A549 (cell line): Measurements from ENCODE around the gene MYH10. TPM values are rescaled to one million over a fixed set of nuclear protein-coding genes. Genes with fewer than 3 reads are reported as not detected.

Experiments
- ATAC-seq, 2 experiments: fragments of 200-7000 bp in 1 of 2; fragments of >200 bp in 1 of 2; cut with Nextera tagmentation in 1 of 2; cut with Tn5 transposase in 1 of 2; 3 replicates each; pipeline versions ENCODE4 v1.8.0 to v1.9.1; 2018 to 2020; ENCODE audit warnings: mild to moderate bottlenecking in 1 of 2, moderate library complexity in 1 of 2
- CTCF ChIA-PET: fragments of 300-600 bp; sonication (Branson Sonifier 250); formaldehyde crosslinking; extraction: SDS; loops from one replicate; lab custom pipeline; 2021; ENCODE audit warnings: antibody characterized with exemption, inconsistent platforms; lab: Yijun Ruan, JAX
- POLR2A ChIA-PET: fragments of 350-600 bp; formaldehyde crosslinking; extraction: SDS; loops from one replicate; lab custom pipeline; 2021; ENCODE audit warnings: antibody characterized with exemption, inconsistent platforms; lab: Yijun Ruan, JAX
- DNase-seq, 2 experiments: peaks; one replicate each; pipeline versions ENCODE4 v3.0.0 to v3.0.0-alpha.2; 2011 to 2016; ENCODE audit warnings: low read depth in 1 of 2, low spot score in 1 of 2
- FAIRE-seq: peaks from 2 replicates; lab custom pipeline; 2011; peaks lifted over from hg19 to GRCh38; lab: Jason Lieb, UNC
- H3K27ac ChIP-seq, 2 experiments: fragments of >200 bp; sonication (Bioruptor Twin); formaldehyde crosslinking; 3 replicates each; pipeline ENCODE4 v1.5.1; 2016 to 2017
- H3K4me1 ChIP-seq: fragments of >200 bp; sonication (Bioruptor Twin); formaldehyde crosslinking; 3 replicates; pipeline ENCODE4 v1.6.1; 2016
- H3K4me2 ChIP-seq: fragments of >200 bp; sonication (Bioruptor Twin); formaldehyde crosslinking; 3 replicates; pipeline ENCODE4 v1.6.1; 2016
- H3K4me3 ChIP-seq: fragments of >200 bp; sonication (Bioruptor Twin); formaldehyde crosslinking; 3 replicates; pipeline ENCODE4 v1.5.1; 2016
- H3K9me3 ChIP-seq: fragments of >200 bp; sonication (Bioruptor Twin); formaldehyde crosslinking; 3 replicates; pipeline ENCODE4 v1.6.1; 2016
- ATOH8 ChIP-seq: fragments of 250-450 bp; sonication (Bioruptor Pico); IDR thresholded peaks from 2 replicates; pipeline ENCODE4 v1.5.0; 2020; ENCODE audit warnings: low read depth, mild to moderate bottlenecking, moderate library complexity
- BCL3 ChIP-seq: fragments of >200 bp; sonication (Bioruptor Twin); formaldehyde crosslinking; IDR thresholded peaks from 3 replicates; pipeline ENCODE4 v1.6.1; 2016
- BHLHE40 ChIP-seq: IDR thresholded peaks from 2 replicates; pipeline ENCODE4 v1.6.1; 2012; ENCODE audit warnings: low read depth, low read length, inconsistent platforms
- CBX2 ChIP-seq: fragments of 200-600 bp; sonication (generic); IDR thresholded peaks from 2 replicates; pipeline ENCODE4 v1.6.1; 2016; ENCODE audit warnings: low read depth, mild to moderate bottlenecking, borderline replicate concordance
- CEBPB ChIP-seq, 2 experiments: fragments of >200 bp in 1 of 2; sonication (Bioruptor Twin) in 1 of 2; formaldehyde crosslinking in 1 of 2; IDR thresholded peaks; 2 replicates each; pipeline ENCODE4 v1.6.1; 2012 to 2016
- CHD2 ChIP-seq: fragments of 150-350 bp; IDR thresholded peaks from 2 replicates; pipeline ENCODE4 v1.6.1; 2014; ENCODE audit warnings: low read length; ENCODE audit not compliant: partially characterized antibody
- CHD4 ChIP-seq: fragments of 200-600 bp; sonication (generic); IDR thresholded peaks from 2 replicates; pipeline ENCODE4 v1.6.1; 2016; ENCODE audit warnings: antibody characterized with exemption, mild to moderate bottlenecking, borderline replicate concordance
- E2F6 ChIP-seq: IDR thresholded peaks from 2 replicates; pipeline ENCODE4 v1.6.1; 2012; ENCODE audit warnings: low read depth, borderline replicate concordance
- EHF ChIP-seq: fragments of 250-450 bp; sonication (Bioruptor Pico); IDR thresholded peaks from 2 replicates; pipeline ENCODE4 v1.5.0; 2020; ENCODE audit warnings: mild to moderate bottlenecking
- ELK1 ChIP-seq: fragments of 150-350 bp; IDR thresholded peaks from 2 replicates; pipeline ENCODE4 v1.6.1; 2014; ENCODE audit warnings: low read depth, mild to moderate bottlenecking, low read length
- ESRRA ChIP-seq: fragments of 150-350 bp; IDR thresholded peaks from 2 replicates; pipeline ENCODE4 v1.6.1; 2014; ENCODE audit warnings: mild to moderate bottlenecking, low read length, borderline replicate concordance
- FOSB ChIP-seq: fragments of 250-450 bp; sonication (Bioruptor Pico); IDR thresholded peaks from 2 replicates; pipeline ENCODE4 v1.5.0; 2020; ENCODE audit warnings: mild to moderate bottlenecking, moderate library complexity
- FOSL2 ChIP-seq, 2 experiments: fragments of 450-650 bp in 1 of 2; fragments of >200 bp in 1 of 2; sonication (Bioruptor Twin) in 1 of 2; formaldehyde crosslinking; IDR thresholded peaks; 2 replicates each; pipeline versions ENCODE4 v1.5.0 to v1.6.1; 2016 to 2020; ENCODE audit warnings: mild to moderate bottlenecking in 1 of 2, moderate library complexity in 1 of 2
- GATA3 ChIP-seq: IDR thresholded peaks from 2 replicates; pipeline ENCODE4 v1.6.1; 2012; ENCODE audit warnings: borderline replicate concordance
- HES2 ChIP-seq: fragments of >200 bp; sonication (Bioruptor Twin); formaldehyde crosslinking; IDR thresholded peaks from 2 replicates; pipeline ENCODE4 v1.6.1; 2016
- HEYL ChIP-seq: fragments of 250-450 bp; sonication (Bioruptor Pico); IDR thresholded peaks from 2 replicates; pipeline ENCODE4 v1.8.0; 2021; ENCODE audit warnings: mild to moderate bottlenecking, moderate library complexity
- HOXA7 ChIP-seq: fragments of 250-450 bp; sonication (Bioruptor Pico); IDR thresholded peaks from 2 replicates; pipeline ENCODE4 v1.5.0; 2020; ENCODE audit warnings: mild to moderate bottlenecking, moderate library complexity
- JUNB ChIP-seq: fragments of >200 bp; sonication (Bioruptor Twin); formaldehyde crosslinking; IDR thresholded peaks from 2 replicates; pipeline ENCODE4 v1.6.1; 2016
- KDM1A ChIP-seq: fragments of 200-600 bp; sonication (generic); IDR thresholded peaks from 2 replicates; pipeline ENCODE4 v1.6.1; 2016; ENCODE audit warnings: low read depth, mild to moderate bottlenecking
- MAFK ChIP-seq: fragments of 450-650 bp; IDR thresholded peaks from 2 replicates; pipeline ENCODE4 v1.6.1; 2014; ENCODE audit not compliant: partially characterized antibody
- MAZ ChIP-seq: fragments of 150-350 bp; IDR thresholded peaks from 2 replicates; pipeline ENCODE4 v1.6.1; 2014; ENCODE audit warnings: antibody characterized with exemption, low read depth, low read length, borderline replicate concordance
- NPAS2 ChIP-seq: fragments of 250-450 bp; sonication (Bioruptor Pico); IDR thresholded peaks from 2 replicates; pipeline ENCODE4 v1.8.0; 2022; ENCODE audit warnings: mild to moderate bottlenecking, moderate library complexity, borderline replicate concordance
- PBX3 ChIP-seq: IDR thresholded peaks from 2 replicates; pipeline ENCODE4 v1.6.1; 2012
- PHF8 ChIP-seq: fragments of 200-600 bp; sonication (generic); IDR thresholded peaks from 2 replicates; pipeline ENCODE4 v1.6.1; 2016; ENCODE audit warnings: low read depth, mild to moderate bottlenecking, antibody characterized with exemption, moderate library complexity, borderline replicate concordance
- POLR2AphosphoS2 ChIP-seq: conservative IDR thresholded peaks from 2 replicates; pipeline ENCODE4 v1.6.1; 2012; ENCODE audit warnings: low read length, improper control_type of control experiment, inconsistent platforms
- RAD21 ChIP-seq, 2 experiments: fragments of >200 bp in 1 of 2; sonication (Bioruptor Twin) in 1 of 2; formaldehyde crosslinking in 1 of 2; IDR thresholded peaks in 1 of 2; conservative IDR thresholded peaks in 1 of 2; 2 replicates in 1 of 2; 3 replicates in 1 of 2; pipeline ENCODE4 v1.6.1; 2012 to 2018; ENCODE audit warnings: inconsistent platforms in 1 of 2
- RCOR1 ChIP-seq: fragments of 150-350 bp; IDR thresholded peaks from 2 replicates; pipeline ENCODE4 v1.6.1; 2014; ENCODE audit warnings: antibody characterized with exemption, low read length, low read depth
- RFX5 ChIP-seq: fragments of 450-650 bp; IDR thresholded peaks from 2 replicates; pipeline ENCODE4 v1.7.1; 2014; ENCODE audit warnings: antibody characterized with exemption, mild to moderate bottlenecking, moderate library complexity
- RNF2 ChIP-seq: fragments of 200-600 bp; sonication (generic); IDR thresholded peaks from 2 replicates; pipeline ENCODE4 v1.6.1; 2016; ENCODE audit warnings: low read depth, mild to moderate bottlenecking, antibody characterized with exemption, moderate library complexity, borderline replicate concordance
- SMC3 ChIP-seq: fragments of >200 bp; sonication (Bioruptor Twin); formaldehyde crosslinking; IDR thresholded peaks from 3 replicates; pipeline ENCODE4 v1.6.1; 2018; ENCODE audit warnings: inconsistent platforms
- TFCP2L1 ChIP-seq: fragments of 250-450 bp; sonication (Bioruptor Pico); IDR thresholded peaks from 2 replicates; pipeline ENCODE4 v1.5.0; 2021; ENCODE audit warnings: mild to moderate bottlenecking
- USF2 ChIP-seq: fragments of 450-650 bp; IDR thresholded peaks from 2 replicates; pipeline ENCODE4 v1.6.1; 2014; ENCODE audit warnings: antibody characterized with exemption
- ZNF302 ChIP-seq: fragments of 250-450 bp; sonication (Bioruptor Pico); IDR thresholded peaks from 2 replicates; pipeline ENCODE4 v1.9.0; 2021; ENCODE audit warnings: inconsistent platforms, mild to moderate bottlenecking, moderate library complexity
- WGBS: methylation state at CpG from one replicate; pipeline ENCODE4 v1.1.6; 2017; ENCODE audit errors: missing lambda C conversion rate; 5-methylcytosine and 5-hydroxymethylcytosine counted together
- polyA plus RNA-seq, 4 experiments: library from polyadenylated mRNA; depleted of rRNA in 3 of 4; stranded (reverse); fragments of >200 nt; fragmentation: RNase III in 1 of 4; extraction: RNeasy Plus Mini Kit Qiagen cat#74134 plus additional on column Dnase treatment in 1 of 4; gene quantifications; 2 replicates in 3 of 4; 3 replicates in 1 of 4; pipeline ENCODE4 v1.2.3, GENCODE V29; 2011 to 2017

The MYH10 gene
- polyA plus RNA-seq, 2 of the 4 experiments (the other 2 are of a cell fraction) = 26.5 to 28.3 TPM

GRCh38 chr17:8504460-8505207 is 125.9 kb downstream of the MYH10 start:
- Histone ChIP-seq H3K4me3 (no peak overlapping the region), H3K27ac (no peak overlapping the region), H3K4me1 (no peaks in the 10 kb centered on the region), H3K9me3 (no peaks in the 10 kb centered on the region), H3K4me2 (no peak overlapping the region)
- no peak for FAIRE-seq
- DNase-seq = no peak
- CTCF ChIA-PET = interaction anchor here (0.7 kb wide), 1 partner anchor 282 kb away, joined by 3 read pairs; no protein-coding TSS in a partner anchor
- 92% methylated on average over 18 of the region's 18 CpGs for WGBS
- TF ChIP-seq GATA3 (no peak), FOSL2 (IDR thresholded peaks at IDR 0.05) (no peak), FOSL2 (CRISPR knock-in tag; IDR thresholded peaks at IDR 0.05) (no peak), HEYL (no peak), BHLHE40 (no peak), KDM1A (no peak), RNF2 (no peak), CHD4 (no peak), MAZ (no peak), RCOR1 (no peak), E2F6 (no peak), ELK1 (no peak), PHF8 (no peak), FOSB (CRISPR knock-in tag) (no peak), USF2 (no peak), CBX2 (no peak), ATOH8 (no peak), TFCP2L1 (CRISPR knock-in tag) (no peak)
- POLR2A ChIA-PET = no interaction called here
- ATAC-seq = no peak

GRCh38 chr17:8503807-8504206 is 126.7 kb downstream of the MYH10 start:
- 93% methylated on average over 9 of the region's 9 CpGs for WGBS
- DNase-seq = no peak
- Histone ChIP-seq H3K9me3 (no peaks in the 10 kb centered on the region), H3K27ac (no peak overlapping the region), H3K4me3 (no peak overlapping the region), H3K4me2 (no peak overlapping the region), H3K4me1 (no peaks in the 10 kb centered on the region)
- CTCF ChIA-PET = interaction anchor here (0.7 to 1.4 kb wide), 2 partner anchors 10 to 283 kb away, joined by 3 read pairs; no protein-coding TSS in a partner anchor
- ATAC-seq = peak in 1 of 2 experiments; percentile 29; a peak in 4 of 6 replicates
- TF ChIP-seq HES2 (no peak), RNF2 (no peak), FOSB (CRISPR knock-in tag) (no peak), POLR2AphosphoS2 (no peak), MAFK (no peak), ZNF302 (CRISPR knock-in tag) (no peak), CHD2 (no peak), RFX5 (no peak), EHF (CRISPR knock-in tag) (no peak), RAD21 (conservative IDR thresholded peaks at IDR 0.05 in 1 of 2, IDR thresholded peaks at IDR 0.05 in 1 of 2) (no peak), CEBPB (IDR thresholded peaks at IDR 0.05) (no peak), NPAS2 (CRISPR knock-in tag) (no peak), JUNB (no peak), ESRRA (no peak), HOXA7 (CRISPR knock-in tag) (no peak), SMC3 (no peak), BCL3 (no peak), PBX3 (no peak)
- no peak for FAIRE-seq
- POLR2A ChIA-PET = no interaction called here
